GM19397 (cell line): ENCODE data around the gene ZCCHC18.

Source experiments
- ATAC-seq: cut with Tn5 transposase; IDR thresholded peaks from one replicate; pipeline ENCODE4 v1.9.1; 2021; ENCODE audit warnings: mild to moderate bottlenecking, moderate library complexity; ENCODE audit not compliant: unreplicated experiment

The ZCCHC18 gene

GRCh38 chrX:104130808-104131207 is 18.5 kb downstream of the ZCCHC18 start:
- ATAC-seq, result no peak

DNA sequence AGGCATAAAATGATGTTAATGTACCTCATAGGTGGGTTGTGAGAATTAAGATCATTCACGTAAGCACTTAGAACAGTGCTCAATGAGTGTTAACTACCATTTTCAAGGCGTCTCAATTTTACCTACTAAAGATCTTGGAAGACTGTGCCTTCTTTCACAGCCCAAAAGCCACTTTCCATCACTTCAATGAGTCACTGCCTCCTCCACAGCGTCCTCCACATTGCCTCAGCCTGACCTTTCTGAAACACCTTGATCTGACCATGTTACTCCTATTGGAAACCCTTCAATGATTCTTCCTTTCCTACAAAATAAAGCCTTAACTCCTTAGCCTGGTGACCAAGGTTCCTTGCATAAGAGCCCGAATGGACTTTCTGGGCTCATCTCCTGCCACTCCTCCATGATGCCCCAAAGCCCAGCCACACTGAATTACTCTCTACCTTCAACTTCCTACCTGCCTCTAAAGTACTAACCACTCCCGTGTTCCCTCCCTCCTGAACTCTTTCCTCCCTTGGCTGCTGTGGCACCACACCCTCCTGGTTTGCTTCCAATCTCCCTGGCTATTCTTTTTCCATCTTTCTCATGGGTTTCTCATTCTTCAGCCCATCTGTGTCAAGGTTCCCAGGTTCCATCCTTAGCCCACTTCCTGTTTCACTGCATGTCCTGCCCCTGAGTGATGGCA is 22.4 kb downstream of the ZCCHC18 start:
- ATAC-seq, result no peak

- ATAC-seq, result no peak
These were observed 23.4 kb downstream of the ZCCHC18 start for GRCh38 chrX:104135677-104136076.

DNA sequence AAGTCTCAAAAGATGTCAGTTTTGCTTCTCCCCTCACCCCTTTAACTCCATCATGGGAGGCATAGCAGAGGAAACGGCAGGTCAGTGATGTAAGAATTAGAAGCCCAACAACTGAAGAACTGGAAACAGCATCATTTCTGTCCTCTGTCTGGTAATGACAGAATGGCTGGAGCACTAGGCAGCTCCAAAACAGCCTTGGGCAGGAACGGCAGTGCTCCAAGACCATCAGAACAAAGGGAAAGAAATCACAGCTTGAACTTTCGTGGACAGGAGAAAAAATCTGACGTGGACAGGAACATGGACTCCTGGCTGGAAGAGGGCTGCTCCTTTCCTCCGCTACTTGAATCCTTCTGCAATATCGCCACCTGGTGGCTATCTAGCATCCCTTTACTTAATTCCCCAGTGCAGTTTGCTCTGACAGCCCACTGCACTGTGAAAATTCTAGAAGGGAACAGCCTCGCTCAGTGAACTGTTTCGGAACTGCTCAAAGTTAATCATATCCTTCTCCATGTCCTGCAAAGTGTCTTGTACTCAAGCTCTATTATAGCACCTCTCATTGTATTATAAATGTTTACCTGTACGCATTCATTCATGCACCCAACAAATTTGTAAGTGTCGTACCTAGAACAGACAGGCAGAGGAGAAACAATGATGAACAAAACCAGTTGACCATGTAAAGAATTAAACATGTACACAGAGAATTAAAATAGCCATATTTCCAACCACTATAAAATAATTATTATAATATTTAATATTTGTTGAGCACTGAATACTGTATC is 24.1 kb downstream of the ZCCHC18 start:
- ATAC-seq, result peak; percentile 71

DNA sequence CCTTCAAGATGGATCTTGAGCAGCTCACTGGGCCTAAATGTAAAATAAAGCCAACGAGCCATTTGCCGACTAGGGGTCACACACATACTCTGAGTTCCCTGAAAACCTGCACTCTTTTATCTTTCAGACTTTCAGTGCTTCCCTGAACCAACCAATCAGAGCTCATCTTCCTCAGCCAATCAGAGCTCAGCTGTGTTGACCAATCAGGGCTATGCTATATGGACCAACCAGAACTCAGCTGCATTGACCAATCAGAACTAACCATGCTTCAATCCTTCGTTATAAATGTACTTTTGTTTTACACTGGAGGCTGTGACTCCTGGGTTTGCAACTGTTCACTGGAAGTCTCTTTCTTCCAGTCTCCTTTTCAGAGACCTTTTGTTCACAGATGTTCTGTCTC is 25.2 kb downstream of the ZCCHC18 start:
- ATAC-seq, result no peak

DNA sequence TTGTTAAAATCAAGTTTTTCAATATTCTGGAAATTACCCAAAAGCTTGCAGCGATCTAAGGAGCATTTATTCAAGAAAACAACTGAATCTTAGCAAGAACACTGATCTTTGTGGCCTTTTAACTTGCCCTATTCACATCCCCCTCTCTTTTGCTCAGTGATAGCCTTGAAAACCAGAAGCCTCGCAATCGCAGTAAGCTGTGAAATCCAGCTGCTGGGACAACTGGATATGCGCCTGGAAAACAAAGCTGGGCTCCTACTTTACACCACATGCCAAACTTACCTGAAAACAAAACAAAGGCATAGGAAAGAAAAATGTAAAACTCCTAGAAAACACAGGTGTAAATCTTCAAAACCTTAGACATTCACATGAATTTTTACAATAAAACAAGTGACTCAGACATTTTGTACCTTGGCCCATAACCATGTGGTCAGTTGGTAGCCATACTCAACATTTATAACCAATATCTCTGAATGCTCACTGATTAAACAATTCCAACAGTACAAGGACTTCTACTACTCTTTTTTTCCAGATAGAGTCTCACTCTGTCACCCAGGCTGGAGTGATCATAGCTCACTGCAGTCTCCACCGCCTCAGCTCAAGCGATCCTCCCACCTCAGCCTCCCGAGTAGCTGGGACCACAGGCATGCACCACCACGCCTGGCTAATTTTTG is 28.9 kb downstream of the ZCCHC18 start:
- no peak for ATAC-seq

DNA sequence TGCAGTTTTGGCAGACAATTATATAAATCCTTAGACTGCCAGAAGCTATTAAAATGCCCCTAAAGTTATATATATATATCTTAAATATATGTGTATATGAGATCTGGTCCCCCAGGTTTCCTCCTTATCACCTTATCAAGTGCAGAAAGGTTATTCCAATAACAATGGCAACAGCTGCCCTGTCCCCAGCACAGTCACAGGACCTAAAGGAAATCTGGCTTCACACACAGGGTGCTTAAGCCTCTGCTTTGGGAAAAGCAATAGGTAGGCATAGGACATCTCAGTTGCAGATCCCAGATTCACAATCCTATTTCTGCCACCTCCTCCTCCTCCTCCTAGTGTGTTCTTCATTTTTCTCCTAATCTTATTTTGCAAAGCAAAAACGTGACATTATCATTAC is 38.7 kb downstream of the ZCCHC18 start:
- ATAC-seq, result no peak

DNA sequence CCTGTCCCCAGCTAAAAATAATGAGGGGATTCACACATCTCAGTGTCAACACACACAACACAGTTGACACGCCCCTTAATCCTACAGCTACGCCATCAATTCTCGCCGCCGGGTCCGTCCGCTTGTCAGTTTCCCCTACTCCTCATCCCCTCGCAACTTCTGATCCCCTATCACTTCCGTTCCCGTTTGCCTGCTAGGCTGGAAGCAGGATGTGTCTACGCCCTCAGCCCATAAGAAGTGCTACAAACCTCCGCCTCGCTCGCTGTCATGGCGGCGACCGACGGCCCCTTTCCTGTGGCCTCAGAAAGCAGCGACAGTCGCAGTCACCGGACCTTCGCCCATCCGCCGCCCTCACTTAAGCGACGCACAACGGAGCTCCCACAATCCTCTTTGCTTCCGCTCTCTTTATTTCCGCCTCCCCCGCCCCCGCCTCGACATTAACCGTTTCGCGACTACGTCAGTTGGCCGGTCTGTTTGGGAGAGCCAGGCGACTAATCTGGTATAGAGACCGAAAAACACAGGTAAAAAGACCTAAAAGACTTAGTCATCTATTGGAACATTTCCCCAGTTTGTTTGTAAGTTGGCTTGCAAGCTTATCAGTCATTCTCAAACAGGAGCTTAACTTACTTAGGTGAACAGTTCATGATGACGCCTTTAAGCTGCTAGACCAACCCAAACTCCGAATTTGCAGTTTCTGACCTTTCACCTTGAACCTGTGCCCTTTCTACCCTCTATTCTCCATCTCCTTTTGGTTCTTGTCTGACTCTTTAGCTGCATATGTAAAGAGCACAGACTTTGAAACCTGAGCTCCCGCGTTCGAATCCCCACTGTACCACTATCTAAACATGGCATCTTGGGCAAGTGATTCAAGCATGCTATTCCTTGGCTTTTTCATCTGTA is 44.6 kb downstream of the ZCCHC18 start, which contains the start of gene SLC25A53:
TSS of gene SLC25A53 (minus strand) at position 380 of the 900 bp plus-strand sequence. CDS start 51,752 bp downstream, outside the sequence.
- ATAC-seq, result peak; percentile 92
